Nucleus accumbens (tissue), 56 donors: ENCODE measurements around the gene JMJD6.
"Not testable (repeated sequence)": the region's sequence is repeated elsewhere in the genome, so short reads cannot be mapped to it uniquely, and the experiment has no call there.

Experiments
- DNase-seq, 56 donors: peaks; one replicate each; lab custom pipeline; 2025; lab: John Stamatoyannopoulos, UW

The JMJD6 gene

DNA sequence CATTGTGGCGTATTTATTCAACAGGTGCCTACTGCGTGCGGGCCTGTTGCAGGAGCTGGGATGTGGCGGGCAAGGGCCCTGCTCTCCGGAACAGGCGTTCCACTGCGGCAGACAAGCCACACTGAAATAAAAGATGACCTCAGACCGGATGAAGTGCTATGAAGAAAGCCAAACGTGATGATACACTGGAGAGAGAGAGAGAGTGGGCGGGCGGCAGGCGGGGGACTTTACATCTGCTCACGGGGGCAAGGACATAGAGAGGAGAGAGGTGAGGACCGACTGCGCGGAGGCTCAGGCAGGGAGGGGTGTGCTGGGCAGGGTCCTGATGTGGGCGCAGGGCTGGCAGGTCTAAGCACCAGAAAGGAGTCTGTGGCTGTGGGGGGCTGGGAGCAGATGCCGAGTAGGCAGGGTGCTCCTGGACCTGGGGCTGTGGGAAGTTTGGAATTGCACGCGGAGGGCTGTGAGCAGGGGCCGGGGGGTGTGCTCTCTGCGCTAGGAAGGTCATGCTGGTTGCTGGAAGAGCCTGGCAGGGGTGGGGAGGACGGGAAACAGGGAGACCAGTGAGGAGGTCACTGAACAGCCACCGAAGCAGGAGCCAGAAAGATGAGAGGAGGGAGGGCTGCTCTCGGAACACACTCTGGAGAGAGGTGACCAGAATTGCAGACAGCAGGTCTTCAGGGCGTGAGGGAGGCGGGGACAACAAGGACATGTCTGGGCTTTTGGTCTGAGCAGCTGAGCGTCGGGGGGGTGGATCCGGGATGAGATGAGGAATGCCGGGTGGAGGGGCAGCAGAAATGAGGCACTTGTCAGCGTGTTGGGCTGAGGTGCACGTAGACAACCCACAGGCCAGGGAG lies 25.6 kb downstream of the JMJD6 start:
- no peak for DNase-seq

DNA sequence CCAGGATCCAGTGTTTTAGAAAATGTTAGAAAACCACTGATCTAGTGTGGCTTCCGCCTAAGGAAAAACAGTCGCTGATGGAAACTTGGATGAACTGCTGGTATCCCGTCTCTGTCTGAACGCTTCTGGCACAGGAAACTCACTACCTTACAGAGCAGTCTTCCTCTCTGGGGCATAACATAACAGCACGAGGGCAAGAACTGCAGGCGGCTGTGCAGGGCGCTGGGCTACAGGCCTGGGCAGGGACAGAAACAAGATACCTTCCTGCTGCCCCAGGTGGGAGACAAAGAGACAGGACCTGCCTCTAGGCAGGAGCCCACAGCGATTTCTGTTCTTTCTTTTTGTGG lies 26.2 kb downstream of the JMJD6 start:
- no peak for DNase-seq

DNA sequence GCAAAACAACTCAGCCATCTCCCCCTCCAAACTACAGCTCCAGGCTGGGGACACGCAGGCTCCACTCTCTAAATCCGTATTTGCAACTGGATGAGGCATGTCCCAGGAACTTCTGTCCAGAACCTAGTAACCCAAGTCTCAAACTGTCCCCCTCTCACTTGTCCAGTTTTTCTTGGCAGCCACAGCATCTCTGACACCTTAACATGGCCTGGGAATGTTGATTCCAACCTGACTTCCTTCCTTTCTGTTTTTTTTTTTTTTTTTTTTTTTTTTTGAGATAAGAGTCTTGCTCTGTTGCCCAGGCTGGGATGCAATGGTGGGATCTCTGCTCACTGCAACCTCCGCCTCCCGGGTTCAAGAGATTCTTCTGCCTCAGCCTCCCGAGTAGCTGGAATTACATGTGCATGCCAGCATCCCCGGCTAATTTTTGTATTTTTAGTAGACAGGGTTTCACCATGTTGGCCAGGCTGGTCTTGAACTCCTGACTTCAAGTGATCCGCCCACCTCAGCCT lies 27.9 kb downstream of the JMJD6 start:
- not testable (repeated sequence) for DNase-seq

DNA sequence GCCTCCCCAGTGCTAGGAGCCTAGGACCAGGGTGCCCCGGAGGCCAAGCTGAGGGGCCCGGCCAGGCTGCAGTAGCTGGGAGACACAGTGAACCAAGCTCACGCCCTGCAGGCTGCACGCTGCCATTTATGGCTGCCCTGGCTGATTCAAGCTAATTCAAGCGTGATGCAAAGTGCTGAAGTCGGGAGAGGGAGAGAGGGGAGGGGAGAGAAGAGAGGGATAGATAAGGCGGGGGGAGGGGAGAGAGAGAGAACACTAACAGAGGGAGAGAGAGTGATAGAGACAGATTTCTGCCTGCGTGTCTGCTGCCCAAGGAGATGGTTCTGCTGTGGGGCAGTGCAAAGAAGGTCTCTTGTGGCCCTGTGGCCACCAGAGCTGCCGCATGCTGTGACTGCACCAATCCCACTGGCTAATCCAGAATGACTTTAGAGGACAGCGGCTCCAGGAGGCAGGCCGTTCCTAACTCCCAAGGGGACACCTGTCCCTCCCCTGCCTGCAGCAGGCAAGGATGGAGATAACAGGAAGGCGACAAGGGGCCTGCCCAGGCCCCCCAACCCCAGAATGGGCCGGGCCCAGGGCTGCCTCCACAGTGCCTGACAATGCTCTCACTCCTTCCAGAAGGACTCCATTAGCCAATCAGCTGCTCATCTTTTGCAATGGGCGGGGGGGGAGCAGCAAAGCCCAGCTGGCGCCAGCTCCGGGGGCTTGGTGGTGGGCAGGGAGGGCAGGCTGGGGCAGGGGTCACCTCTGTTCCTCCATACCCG lies 28.5 kb downstream of the JMJD6 start:
- DNase-seq: peak in 7 of 56 donors; percentile 12 to 41 (median 19)

DNA sequence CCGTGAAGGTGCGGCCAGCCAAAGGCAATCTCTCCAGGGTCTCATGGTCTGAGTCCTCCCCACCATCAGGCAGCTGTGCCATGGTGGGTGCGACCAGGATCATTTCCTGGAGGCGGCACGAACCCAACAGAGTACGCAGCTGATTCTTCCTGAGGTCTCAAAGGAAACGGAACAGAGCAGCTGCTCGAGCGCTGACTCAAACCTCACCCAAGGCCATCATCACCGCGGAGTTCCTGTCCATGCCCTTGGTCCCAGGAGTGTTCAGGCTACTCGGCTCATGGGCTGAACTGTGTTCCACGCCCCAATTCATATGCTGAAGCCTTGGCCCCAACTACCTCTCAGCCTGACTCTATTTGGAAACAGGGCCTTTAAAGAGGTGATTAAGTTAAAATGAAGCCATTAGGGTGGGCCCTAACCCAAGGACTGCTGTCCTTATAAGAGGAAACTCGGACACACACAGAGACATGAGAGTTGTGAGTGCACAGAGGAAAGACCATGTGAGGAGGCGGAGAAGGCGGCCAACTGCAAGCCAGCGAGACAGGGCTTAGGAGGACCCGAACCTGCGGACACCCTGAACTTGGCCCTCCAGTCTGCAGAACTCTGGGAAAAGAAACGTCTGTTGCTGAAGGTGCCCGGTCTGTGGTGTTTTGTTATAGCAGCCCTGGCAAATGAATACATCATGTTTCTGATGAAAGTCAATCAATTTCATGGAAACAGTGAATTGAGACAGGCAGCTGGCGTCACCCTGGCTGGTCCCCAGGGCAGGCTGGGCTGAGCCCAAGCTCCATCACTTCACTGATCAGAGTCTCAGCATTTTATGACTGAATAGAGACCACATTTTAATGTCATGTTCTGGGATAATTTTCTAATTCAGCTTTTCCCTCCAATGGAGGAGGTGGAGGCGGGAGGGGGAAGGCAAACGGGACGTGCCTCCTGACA lies 29.4 kb downstream of the JMJD6 start:
- DNase-seq: no peak

DNA sequence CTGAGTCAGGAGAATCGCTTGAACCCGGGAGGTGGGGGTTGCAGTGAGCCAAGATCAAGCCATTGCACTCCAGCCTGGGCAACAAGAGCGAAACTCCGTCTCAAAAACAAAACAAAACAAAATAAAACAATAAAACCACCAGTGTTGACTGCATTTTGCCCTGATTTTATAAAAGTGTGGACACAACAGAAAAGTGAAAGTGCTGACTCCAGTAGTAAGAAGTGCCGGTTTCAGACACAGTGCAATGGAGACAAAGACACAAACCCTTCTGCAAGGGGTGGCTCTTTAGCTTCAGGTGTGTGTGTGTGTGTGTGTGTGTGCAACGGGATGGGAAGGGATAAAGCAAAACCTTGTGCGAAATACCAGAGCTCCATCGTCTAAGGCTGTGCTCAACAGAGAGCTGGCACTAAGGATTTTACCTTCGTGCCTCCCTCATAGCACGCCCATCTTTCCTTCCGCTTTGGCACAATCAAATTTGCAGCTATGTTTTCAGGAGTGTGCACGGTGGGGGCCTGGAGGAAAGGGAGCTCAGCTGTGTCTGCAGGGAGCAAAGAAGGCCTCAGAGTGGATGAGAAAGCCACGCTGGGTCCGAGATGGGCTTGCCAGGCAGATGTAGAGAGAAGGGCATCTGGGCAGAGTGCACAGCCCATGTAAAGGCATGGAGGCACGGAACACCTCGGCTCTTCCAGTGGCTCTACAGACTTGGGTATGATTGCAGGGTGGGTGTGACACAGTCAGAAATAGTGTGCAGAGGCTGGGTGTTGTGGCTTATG lies 31.2 kb downstream of the JMJD6 start:
- peak in 2 of 56 donors; percentile 31 to 34 for DNase-seq

DNA sequence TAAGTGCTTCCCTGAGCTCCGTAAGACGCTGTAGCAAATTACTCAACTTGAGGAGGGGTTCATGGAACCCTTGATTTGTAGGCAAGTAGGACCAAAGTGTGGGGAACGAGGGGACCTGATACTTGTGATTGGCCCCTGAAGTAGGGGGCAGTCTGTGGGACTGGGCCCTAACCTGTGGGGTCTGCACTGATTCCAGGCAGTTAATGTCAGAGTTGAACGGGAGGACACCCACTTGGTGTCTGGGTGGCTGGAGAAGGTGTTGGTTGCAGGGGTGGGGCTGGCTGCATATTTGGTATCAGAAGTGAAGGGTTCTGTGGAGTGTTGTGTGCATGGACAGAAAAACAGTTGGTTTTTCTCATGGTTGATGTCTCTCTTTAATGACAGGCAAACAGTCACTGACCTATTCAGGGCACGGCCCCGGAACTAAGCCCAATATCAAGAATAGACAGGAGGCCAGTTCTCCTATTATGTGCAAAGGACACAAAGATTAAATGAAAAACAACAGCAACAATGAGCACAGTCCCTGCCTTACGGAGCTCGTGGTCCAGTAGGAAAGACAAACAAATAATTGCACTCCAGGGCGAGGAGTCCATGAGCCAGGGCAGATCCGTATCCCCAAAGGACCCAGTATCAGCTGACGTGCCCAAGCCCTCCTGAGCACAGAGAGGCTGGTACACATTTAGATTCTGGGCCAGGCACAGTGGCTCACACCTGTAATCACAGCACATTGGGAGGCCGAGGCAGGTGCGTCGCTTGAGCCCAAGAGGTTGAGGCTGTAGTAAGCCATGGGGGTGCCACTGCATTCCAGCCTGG lies 34.8 kb downstream of the JMJD6 start:
- DNase-seq: no peak

DNA sequence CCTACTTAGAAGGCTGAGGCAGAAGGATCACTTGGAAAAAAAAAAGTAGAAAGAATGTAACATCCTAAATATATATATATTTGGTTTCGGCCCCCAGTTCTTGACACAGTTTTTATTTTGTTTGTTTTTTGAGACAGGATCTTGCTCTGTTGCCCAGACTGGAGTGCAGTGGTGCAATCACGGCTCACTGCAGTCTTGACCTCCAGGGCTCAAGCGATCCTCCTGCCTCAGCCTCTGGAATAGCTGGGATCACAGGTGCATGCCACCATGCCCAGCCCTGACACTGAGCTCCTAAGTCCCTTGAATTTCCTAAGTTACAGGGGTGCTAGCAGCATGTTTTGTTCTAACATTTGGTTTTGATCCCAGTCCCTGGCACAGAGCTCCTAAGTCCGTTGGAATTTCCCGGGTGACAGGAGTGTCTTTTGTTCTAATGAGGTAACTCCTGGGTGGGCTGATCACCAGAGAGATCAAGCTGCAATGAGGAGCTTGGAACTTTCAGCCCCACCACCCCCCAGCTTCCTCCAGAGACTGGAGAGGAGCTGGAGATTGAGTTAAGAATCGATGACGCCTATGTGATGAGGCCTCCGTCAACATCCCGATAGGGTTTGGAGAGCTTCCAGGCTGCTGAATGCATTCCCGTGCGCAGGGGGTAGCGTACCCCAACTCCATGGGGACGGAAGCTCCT lies 35.7 kb downstream of the JMJD6 start:
- DNase-seq: no peak

DNA sequence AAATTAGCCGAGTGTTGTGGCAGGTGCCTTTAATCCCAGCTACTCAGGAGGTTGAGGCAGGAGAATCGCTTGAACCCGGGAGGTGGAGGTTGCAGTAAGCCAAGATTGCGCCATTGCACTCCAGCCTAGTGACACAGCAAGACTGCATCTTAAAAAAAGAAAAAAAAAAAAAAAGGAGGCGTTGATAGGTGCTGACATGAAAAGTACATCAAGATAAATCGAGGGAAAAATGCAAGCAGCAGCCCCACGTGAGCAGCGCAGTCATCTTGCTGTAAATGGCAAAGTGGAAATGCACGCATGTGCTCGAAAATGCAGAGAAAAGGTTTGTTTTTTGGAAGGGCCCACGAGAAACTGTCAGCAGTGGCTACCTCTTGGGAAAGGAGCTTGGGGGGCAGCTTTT lies 36.5 kb downstream of the JMJD6 start:
- DNase-seq: peak in 10 of 56 donors; percentile 15 to 63 (median 52)

DNA sequence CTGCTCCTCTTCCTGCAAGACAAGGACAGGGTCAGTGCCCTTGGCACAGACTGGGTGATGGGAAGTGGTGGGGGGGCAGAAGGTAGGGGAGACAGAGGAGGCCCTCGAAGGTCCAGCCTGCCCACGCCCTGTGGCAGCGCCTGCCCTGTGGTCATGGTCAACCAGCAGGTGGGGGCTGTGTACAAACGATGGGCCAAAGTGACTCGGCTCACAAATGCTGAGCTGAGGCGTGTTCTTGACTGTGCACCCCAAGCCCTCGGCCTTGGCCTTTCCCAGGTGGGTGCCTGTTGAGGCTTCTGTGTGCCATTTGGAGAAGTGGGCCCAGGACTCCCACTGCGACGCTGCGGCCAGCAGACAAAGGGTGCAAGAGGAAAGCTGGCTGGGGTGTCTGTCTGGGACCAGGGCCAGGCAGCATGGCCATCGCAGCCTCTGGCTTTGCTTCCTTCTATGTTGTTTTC lies 38.2 kb downstream of the JMJD6 start:
- DNase-seq: peak in 3 of 56 donors; percentile 18 to 50 (median 34)

DNA sequence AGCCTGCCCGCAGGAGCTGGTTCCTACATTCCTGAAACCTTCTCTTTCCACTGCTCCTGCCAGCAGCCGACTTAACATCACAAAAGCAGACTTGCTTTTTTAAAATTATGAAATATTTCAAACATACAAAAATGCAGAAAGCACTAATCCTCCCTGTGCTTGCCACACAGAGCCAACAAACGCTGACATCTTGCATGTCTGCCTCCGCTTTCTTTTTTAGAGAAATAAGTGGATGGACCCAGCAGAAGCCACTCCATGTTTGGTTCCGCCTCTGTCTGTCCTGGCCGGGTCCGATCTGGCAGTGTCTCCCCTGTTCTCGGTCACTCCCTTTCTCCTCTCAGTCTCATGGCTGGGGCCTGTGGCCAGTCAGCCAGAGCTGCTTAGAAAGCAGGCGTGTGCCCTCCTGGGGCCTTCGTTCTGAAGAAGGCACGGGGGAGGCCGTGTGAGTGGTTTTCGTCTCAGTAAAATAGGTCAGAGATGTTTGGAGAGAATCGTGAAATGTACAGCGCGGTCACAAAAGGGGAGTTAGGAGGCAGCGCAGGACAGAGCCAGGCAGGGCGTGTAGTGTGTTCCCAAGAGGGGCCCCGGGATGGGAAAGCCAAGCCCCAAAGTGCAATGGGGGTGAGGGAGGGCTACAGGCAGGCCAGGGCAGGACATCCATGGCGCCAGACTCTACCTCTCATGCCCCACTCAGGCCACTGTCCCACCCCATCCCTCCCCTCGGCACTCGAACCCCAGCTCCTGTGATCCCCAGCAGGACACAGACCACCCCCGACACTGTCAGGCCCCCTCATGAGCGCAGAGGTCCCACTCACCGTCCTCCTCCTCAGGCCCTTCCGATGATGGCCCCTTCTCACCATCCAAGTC lies 38.9 kb downstream of the JMJD6 start:
- DNase-seq: peak in 13 of 56 donors; percentile 17 to 52 (median 26)

DNA sequence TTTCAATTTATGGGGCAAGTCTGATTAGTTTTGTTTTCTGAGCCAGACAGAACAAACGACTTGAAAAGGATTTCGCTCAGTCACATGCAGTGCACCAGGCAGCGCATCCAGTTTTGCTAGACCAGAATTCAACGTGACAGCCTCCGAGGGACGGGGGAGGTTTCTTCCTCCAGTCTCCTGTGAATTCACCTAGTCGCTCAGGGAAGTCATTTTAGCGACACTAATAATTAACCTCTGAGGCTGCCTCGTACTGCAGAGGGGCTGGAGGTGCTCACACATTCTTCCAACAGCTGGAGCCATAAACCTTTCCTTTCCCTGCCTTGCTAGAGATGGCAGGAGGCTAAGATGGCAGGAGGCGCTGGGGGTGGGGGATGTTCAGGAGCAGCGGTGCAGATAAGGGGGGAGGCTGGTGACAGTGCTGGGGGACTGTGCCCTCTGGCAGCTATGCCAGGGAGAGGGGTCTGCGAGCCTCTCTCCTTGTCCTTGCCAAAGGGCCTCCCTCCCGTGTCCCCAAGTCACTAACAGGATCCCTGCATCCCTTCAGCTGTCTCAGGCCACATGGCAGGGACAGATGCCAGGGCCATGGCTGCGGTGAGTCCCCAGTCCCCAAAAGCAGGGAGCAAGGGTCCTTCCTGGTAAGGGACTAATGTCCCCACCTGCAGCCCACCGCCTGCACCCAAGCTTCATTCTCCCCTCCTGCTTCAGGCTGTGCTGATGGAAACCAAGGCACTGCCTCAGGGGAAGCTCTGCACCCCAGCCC lies 39.7 kb downstream of the JMJD6 start:
- DNase-seq: peak in 21 of 56 donors; percentile 13 to 81 (median 45)

DNA sequence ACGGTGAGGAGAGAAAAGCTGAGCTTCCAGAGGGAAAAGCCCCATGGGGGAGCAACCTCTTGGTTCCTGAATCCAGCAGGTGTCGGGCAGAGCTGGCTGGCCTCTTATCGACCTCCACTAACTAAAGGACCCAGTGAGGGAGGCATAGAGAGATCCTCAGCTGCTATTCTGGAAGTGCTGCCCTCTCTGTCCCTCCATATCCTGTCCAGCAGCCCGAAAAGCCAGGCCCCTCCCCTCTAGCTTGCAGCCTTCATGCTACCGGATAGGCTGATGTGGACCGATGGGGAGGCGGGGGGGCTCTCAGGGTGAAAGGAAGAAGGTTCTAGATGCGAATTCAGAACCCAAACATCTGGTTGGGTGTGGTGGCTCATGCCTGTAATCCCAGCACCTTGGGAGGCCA lies 40.6 kb downstream of the JMJD6 start:
- no peak for DNase-seq

DNA sequence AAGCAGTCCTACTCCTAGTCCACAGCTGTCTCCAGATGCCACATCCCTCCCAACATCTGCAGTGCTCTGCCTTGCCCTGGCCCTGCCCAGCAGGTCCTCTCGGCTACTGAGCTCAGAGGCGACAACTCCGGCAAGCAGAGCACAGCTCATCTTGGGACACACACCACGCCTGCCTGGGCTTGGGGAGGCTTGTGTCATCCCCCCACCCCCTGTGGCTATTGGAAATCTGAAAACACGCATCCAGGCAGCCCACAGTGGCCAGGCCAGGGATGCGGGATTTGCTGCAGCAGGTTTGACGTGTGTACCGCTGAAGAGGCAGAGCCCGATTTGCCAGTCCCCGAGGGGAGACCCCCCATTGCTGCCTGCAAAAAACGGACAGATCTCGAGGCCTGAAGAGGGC lies 41.0 kb downstream of the JMJD6 start:
- no peak for DNase-seq

DNA sequence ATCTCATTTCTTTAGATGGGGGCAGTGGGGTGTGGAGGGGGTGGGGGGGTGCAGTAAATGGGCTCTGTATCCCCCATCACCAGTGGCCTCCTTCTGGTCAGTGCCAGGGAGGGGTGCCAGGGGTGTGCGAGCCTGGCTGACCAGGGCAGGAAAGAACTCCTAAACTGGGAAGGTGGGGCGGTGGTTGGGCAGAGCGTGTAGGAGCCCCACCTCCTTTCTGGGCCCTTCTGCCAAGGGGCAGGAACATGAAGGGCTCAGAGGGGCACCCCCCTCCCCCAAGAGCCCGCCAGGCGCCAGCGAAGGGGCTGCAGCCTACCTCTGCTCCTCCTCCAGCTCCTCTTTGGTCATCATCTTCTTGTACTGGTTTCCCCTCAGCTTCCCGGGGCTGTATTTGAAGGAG lies 41.6 kb downstream of the JMJD6 start:
- DNase-seq: no peak
